Measurements from ENCODE around the gene LBP. TPM values are rescaled to one million over a fixed set of nuclear protein-coding genes. Genes with fewer than 3 reads are reported as not detected.

The LBP gene
- total and polyA plus RNA-seq, 2 donors (not counting 1 experiment from before 2014, with no cell fraction given): 0.08 to 0.17 TPM

DNA sequence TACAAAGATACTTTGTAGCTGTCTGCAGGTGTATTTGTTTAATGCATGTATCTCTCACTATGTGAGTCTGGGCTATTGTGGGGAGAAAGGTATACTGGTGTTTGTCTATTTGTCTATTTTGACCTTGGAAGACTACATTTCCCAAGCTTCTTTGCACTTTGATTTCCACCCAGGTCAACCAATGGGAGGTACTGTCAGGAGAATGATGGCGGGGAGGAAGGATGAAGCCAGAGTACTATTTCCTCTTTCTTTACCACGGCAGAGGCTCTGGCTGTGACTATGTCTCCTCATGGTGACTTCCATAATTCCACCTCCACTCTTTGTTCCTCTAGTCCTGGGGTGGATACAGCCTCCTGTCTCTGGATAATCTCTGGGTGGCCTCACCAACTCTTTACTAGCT is 23.1 kb downstream of the LBP start:
- no peaks in the 10 kb centered on the region for H3K4me1 ChIP-seq (ENCODE audit: control insufficient read depth, extremely low read depth, insufficient read depth, low read length)
- no peak overlapping the region for H3K4me2 ChIP-seq (ENCODE audit: extremely low read depth, insufficient read depth, low read length)

DNA sequence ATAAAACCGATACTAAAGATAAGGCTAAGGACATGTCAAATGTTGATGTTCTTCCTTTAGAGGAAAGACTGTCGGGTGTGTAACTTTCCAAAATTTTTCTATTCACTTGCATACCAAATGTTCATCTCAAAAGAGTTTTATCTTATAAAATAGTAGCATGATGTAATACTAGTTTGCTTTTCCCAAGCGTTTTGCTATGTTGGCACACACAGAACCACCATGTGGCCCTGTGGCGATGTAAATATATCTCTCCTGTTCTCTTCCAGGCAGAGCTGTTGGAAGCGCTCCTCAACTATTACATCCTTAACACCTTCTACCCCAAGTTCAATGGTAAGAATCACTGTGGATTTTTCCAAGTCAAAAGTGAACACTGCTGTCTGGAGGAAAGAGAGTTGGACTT is 26.5 kb downstream of the LBP start:
- no peak for TF ChIP-seq CTCF (conservative IDR thresholded peaks at IDR 0.05 in 1 of 2, IDR thresholded peaks at IDR 0.05 in 1 of 2; ENCODE audit: low read depth in 1 of 2, low read length in 2 of 2)
- no peak for TF ChIP-seq EZH2 (IDR thresholded peaks at IDR 0.05; ENCODE audit: low read length, missing control alignments)
- no peak overlapping the region for H3K4me3 ChIP-seq (replicated peaks in 1 of 4; ENCODE audit: control extremely low read depth in 1 of 4, insufficient read depth in 1 of 4, low read depth in 3 of 4, low read length in 4 of 4)
- no peaks in the 10 kb centered on the region for H4K20me1 ChIP-seq (ENCODE audit: control insufficient read depth, extremely low read depth, insufficient read depth, low read length)
- H3K4me1 ChIP-seq (ENCODE audit: control insufficient read depth, extremely low read depth, insufficient read depth, low read length): no peaks in the 10 kb centered on the region
- H2AFZ ChIP-seq (ENCODE audit: low read length): no peak overlapping the region
- H3K79me2 ChIP-seq (ENCODE audit: control insufficient read depth, insufficient read depth, low read length): no peaks in the 10 kb centered on the region
- no peak overlapping the region for H3K9ac ChIP-seq (ENCODE audit: insufficient read depth, low read length)
- no peaks in the 10 kb centered on the region for H3K36me3 ChIP-seq (ENCODE audit: control insufficient read depth, insufficient read depth, low read length)
- no peak for DNase-seq (ENCODE audit: low read depth in 2 of 2)
- H3K9me3 ChIP-seq (ENCODE audit: control insufficient read depth, insufficient read depth, low read depth, low read length): no peaks in the 10 kb centered on the region
- no peak overlapping the region for H3K4me2 ChIP-seq (ENCODE audit: extremely low read depth, insufficient read depth, low read length)
- H3K27ac ChIP-seq (ENCODE audit: insufficient read depth, low read length): no peak overlapping the region
- peaks cover 35% of the 10 kb centered on the region for H3K27me3 ChIP-seq (ENCODE audit: control insufficient read depth, insufficient read depth, low read length)

More for the DNA sequence above, 23.1 kb downstream of the LBP start:
- H3K4me3 ChIP-seq (replicated peaks in 1 of 4; ENCODE audit: control extremely low read depth in 1 of 4, insufficient read depth in 1 of 4, low read depth in 3 of 4, low read length in 4 of 4): no peak overlapping the region
- no peak for TF ChIP-seq EZH2 (IDR thresholded peaks at IDR 0.05; ENCODE audit: low read length, missing control alignments)
- no peak for TF ChIP-seq CTCF (conservative IDR thresholded peaks at IDR 0.05 in 1 of 2, IDR thresholded peaks at IDR 0.05 in 1 of 2; ENCODE audit: low read depth in 1 of 2, low read length in 2 of 2)
- no peak overlapping the region for H3K27ac ChIP-seq (ENCODE audit: insufficient read depth, low read length)
- H3K36me3 ChIP-seq (ENCODE audit: control insufficient read depth, insufficient read depth, low read length): no peaks in the 10 kb centered on the region
- no peak overlapping the region for H3K9ac ChIP-seq (ENCODE audit: insufficient read depth, low read length)
- no peaks in the 10 kb centered on the region for H3K9me3 ChIP-seq (ENCODE audit: control insufficient read depth, insufficient read depth, low read depth, low read length)
- no peaks in the 10 kb centered on the region for H4K20me1 ChIP-seq (ENCODE audit: control insufficient read depth, extremely low read depth, insufficient read depth, low read length)
- no peak for DNase-seq (ENCODE audit: low read depth in 2 of 2)
- no peak overlapping the region for H2AFZ ChIP-seq (ENCODE audit: low read length)
- peaks cover 36% of the 10 kb centered on the region for H3K27me3 ChIP-seq (ENCODE audit: control insufficient read depth, insufficient read depth, low read length)
- no peaks in the 10 kb centered on the region for H3K79me2 ChIP-seq (ENCODE audit: control insufficient read depth, insufficient read depth, low read length)

- H3K27me3 ChIP-seq (ENCODE audit: control insufficient read depth, insufficient read depth, low read length): peaks cover 35% of the 10 kb centered on the region
- H3K9me3 ChIP-seq (ENCODE audit: control insufficient read depth, insufficient read depth, low read depth, low read length): no peaks in the 10 kb centered on the region
- no peak overlapping the region for H3K4me3 ChIP-seq (replicated peaks in 1 of 4; ENCODE audit: control extremely low read depth in 1 of 4, insufficient read depth in 1 of 4, low read depth in 3 of 4, low read length in 4 of 4)
- no peak for DNase-seq (ENCODE audit: low read depth in 2 of 2)
- H3K9ac ChIP-seq (ENCODE audit: insufficient read depth, low read length): no peak overlapping the region
- TF ChIP-seq CTCF (conservative IDR thresholded peaks at IDR 0.05 in 1 of 2, IDR thresholded peaks at IDR 0.05 in 1 of 2; ENCODE audit: low read depth in 1 of 2, low read length in 2 of 2) (no peak), EZH2 (IDR thresholded peaks at IDR 0.05; ENCODE audit: low read length, missing control alignments) (no peak)
- H2AFZ ChIP-seq (ENCODE audit: low read length): no peak overlapping the region
- no peaks in the 10 kb centered on the region for H3K79me2 ChIP-seq (ENCODE audit: control insufficient read depth, insufficient read depth, low read length)
- H3K36me3 ChIP-seq (ENCODE audit: control insufficient read depth, insufficient read depth, low read length): no peaks in the 10 kb centered on the region
- no peak overlapping the region for H3K4me2 ChIP-seq (ENCODE audit: extremely low read depth, insufficient read depth, low read length)
- no peak overlapping the region for H3K27ac ChIP-seq (ENCODE audit: insufficient read depth, low read length)
- no peaks in the 10 kb centered on the region for H4K20me1 ChIP-seq (ENCODE audit: control insufficient read depth, extremely low read depth, insufficient read depth, low read length)
- H3K4me1 ChIP-seq (ENCODE audit: control insufficient read depth, extremely low read depth, insufficient read depth, low read length): no peaks in the 10 kb centered on the region
Observed at GRCh38 chr20:38373231-38373867, 27.1 kb downstream of the LBP start.

Measured in fibroblast of lung (primary cell).